ENCODE data around the gene MEG3. TPM values are rescaled to one million over a fixed set of nuclear protein-coding genes. Genes with fewer than 3 reads are reported as not detected.

MEG3 gene
- total RNA-seq (24.0 TPM), polyA plus RNA-seq (ENCODE audit: insufficient read depth, low read depth, low replicate concordance) (29.6 TPM)
- long read RNA-seq, donor 1, full-length matches to known transcripts, result 45 of 67 reads
- long read RNA-seq, donor 1, partial matches to known transcripts, result 22 of 67 reads
- long read RNA-seq, donor 1, other reads (novel, unspliced or antisense), result 0 of 67 reads
- long read RNA-seq, donor 2, full-length matches to known transcripts, result 40 of 48 reads
- long read RNA-seq, donor 2, partial matches to known transcripts, result 8 of 48 reads
- long read RNA-seq, donor 2, other reads (novel, unspliced or antisense), result 0 of 48 reads
- long read RNA-seq, donor 3, full-length matches to known transcripts, result 40 of 40 reads
- long read RNA-seq, donor 3, partial matches to known transcripts, result 0 of 40 reads
- long read RNA-seq, donor 3, other reads (novel, unspliced or antisense), result 0 of 40 reads
- long read RNA-seq, donor 4, full-length matches to known transcripts, result 33 of 33 reads
- long read RNA-seq, donor 4, partial matches to known transcripts, result 0 of 33 reads
- long read RNA-seq, donor 4, other reads (novel, unspliced or antisense), result 0 of 33 reads
- long read RNA-seq, donor 5, full-length matches to known transcripts, result 3 of 3 reads
- long read RNA-seq, donor 5, partial matches to known transcripts, result 0 of 3 reads
- long read RNA-seq, donor 5, other reads (novel, unspliced or antisense), result 0 of 3 reads
- long read RNA-seq, donor 6, full-length matches to known transcripts, result 9 of 9 reads
- long read RNA-seq, donor 6, partial matches to known transcripts, result 0 of 9 reads
- long read RNA-seq, donor 6, other reads (novel, unspliced or antisense), result 0 of 9 reads
- long read RNA-seq, donor 7, partial matches to known transcripts, result 3 of 7 reads
- long read RNA-seq, donor 7, other reads (novel, unspliced or antisense), result 0 of 7 reads
- long read RNA-seq, donor 8, full-length matches to known transcripts, result 18 of 18 reads
- long read RNA-seq, donor 8, partial matches to known transcripts, result 0 of 18 reads
- long read RNA-seq, donor 8, other reads (novel, unspliced or antisense), result 0 of 18 reads
- long read RNA-seq, donor 9, result 0 reads
- long read RNA-seq, donor 10, full-length matches to known transcripts, result 57 of 66 reads
- long read RNA-seq, donor 10, partial matches to known transcripts, result 9 of 66 reads
- long read RNA-seq, donor 10, other reads (novel, unspliced or antisense), result 0 of 66 reads

DNA sequence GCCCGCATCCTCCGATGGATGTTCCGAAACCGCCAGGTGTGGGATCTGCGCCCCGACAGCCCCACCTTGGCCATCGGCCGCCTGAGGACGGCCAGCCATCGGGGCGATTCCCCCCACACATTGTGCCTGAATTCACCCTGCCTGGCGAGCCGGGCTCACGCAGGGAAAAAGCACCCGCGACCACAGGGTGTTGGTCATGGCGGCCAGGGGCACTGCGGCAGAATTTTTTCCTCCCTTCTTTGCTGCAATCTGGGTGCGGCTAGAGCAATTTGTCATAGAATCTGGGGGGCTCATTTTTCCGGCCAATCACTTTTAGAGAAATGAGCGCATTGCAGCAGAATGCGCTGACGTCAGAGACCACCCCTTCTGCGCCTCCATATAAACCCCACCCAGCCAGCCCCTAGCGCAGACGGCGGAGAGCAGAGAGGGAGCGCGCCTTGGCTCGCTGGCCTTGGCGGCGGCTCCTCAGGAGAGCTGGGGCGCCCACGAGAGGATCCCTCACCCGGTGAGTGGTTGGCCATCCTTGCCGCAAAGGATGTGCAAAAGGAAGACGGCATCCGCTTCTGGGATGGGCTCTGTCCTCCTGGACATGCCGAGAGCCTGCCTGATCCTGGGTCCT, at the start of gene MEG3:
Gene MEG3, plus strand, starts transcription at position 406 of the 619 bp plus-strand sequence.
- TF ChIP-seq, protein P1, sequence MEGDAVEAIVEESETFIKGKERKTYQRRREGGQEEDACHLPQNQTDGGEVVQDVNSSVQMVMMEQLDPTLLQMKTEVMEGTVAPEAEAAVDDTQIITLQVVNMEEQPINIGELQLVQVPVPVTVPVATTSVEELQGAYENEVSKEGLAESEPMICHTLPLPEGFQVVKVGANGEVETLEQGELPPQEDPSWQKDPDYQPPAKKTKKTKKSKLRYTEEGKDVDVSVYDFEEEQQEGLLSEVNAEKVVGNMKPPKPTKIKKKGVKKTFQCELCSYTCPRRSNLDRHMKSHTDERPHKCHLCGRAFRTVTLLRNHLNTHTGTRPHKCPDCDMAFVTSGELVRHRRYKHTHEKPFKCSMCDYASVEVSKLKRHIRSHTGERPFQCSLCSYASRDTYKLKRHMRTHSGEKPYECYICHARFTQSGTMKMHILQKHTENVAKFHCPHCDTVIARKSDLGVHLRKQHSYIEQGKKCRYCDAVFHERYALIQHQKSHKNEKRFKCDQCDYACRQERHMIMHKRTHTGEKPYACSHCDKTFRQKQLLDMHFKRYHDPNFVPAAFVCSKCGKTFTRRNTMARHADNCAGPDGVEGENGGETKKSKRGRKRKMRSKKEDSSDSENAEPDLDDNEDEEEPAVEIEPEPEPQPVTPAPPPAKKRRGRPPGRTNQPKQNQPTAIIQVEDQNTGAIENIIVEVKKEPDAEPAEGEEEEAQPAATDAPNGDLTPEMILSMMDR (IDR thresholded peaks at IDR 0.05; ENCODE audit: borderline replicate concordance, extremely low read depth, insufficient read depth), result no peak
- Histone ChIP-seq H3K36me3 (ENCODE audit: control insufficient read depth in 2 of 3, insufficient read depth in 3 of 3, low read length in 3 of 3) (no peaks in the 10 kb centered on the region), H3K4me3 (ENCODE audit: low read length in 3 of 3) (peak within 1 kb of the TSS; percentile 36 to 51 (median 42)), H3K9ac (ENCODE audit: low read length in 3 of 3) (peak within 1 kb of the TSS in 1 of 3 donors; percentile 17), H3K27me3 (ENCODE audit: control insufficient read depth, insufficient read depth, low read length) (no peaks in the 10 kb centered on the region), H3K4me1 (ENCODE audit: control insufficient read depth in 2 of 3, insufficient read depth in 2 of 3, low read depth in 1 of 3, low read length in 3 of 3) (peaks cover 0 to 2% (median 2%) of the 10 kb centered on the region in 3 donors), H3K27ac (ENCODE audit: low read depth in 2 of 2, low read length in 2 of 2) (no peak within 1 kb of the TSS), H3K9me3 (ENCODE audit: control insufficient read depth in 2 of 3, insufficient read depth in 1 of 3, low read length in 3 of 3) (no peaks in the 10 kb centered on the region)
- FAIRE-seq, result no peak
- peak; percentile 72 to 87 (median 75) for DNase-seq
- intact Hi-C loops (cut with DNase I), result no loop called here

DNA sequence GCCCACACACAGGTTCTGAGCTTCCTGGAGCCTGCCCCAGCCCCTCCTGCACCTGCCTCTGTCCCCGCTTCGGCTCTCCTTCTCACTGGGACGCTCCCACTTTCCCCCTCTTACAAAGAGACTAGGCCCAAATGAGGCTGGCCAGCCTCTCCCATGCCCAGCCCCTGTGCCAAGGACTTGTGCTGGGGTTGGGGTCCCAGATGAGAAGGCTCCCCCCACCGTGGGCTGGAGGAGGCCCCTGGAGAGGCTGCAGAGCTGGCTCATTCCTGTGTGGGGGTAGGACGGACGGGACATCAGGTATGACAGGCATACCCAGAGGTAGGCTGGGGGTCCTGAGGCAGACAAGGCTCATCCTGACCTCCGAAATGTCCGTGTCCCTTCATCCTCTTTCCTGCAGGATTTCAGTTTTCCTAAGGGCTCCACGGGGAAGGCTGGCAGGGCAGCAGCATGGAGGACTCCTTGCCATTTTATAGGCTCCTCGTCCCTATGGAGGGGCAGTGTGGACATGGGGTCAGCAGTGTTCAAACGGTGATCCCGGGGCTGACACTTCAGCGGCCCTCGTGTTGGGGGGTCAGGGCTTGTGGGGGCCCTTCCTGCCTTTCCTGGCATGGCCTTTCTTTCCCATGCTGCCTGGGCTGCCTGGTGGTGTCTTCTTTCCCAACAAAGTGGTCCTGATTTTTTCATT, 49.1 kb upstream of the MEG3 start:
- H3K4me3 ChIP-seq (ENCODE audit: low read length in 3 of 3), result no peak overlapping the region
- H3K4me1 ChIP-seq (ENCODE audit: control insufficient read depth in 2 of 3, insufficient read depth in 2 of 3, low read depth in 1 of 3, low read length in 3 of 3), result no peaks in the 10 kb centered on the region
- peak in 1 of 5 donors; percentile 7 for DNase-seq
- no peak for FAIRE-seq
- H3K9me3 ChIP-seq (ENCODE audit: control insufficient read depth in 2 of 3, insufficient read depth in 1 of 3, low read length in 3 of 3), result no peaks in the 10 kb centered on the region
- no peak overlapping the region for H3K9ac ChIP-seq (ENCODE audit: low read length in 3 of 3)
- H3K36me3 ChIP-seq (ENCODE audit: control insufficient read depth in 2 of 3, insufficient read depth in 3 of 3, low read length in 3 of 3), result no peaks in the 10 kb centered on the region
- TF ChIP-seq, protein P1 (IDR thresholded peaks at IDR 0.05; ENCODE audit: borderline replicate concordance, extremely low read depth, insufficient read depth), result no peak
- no peak overlapping the region for H3K27ac ChIP-seq (ENCODE audit: low read depth in 2 of 2, low read length in 2 of 2)
- intact Hi-C loops (cut with DNase I), result no loop called here
- H3K27me3 ChIP-seq (ENCODE audit: control insufficient read depth, insufficient read depth, low read length), result no peaks in the 10 kb centered on the region

DNA sequence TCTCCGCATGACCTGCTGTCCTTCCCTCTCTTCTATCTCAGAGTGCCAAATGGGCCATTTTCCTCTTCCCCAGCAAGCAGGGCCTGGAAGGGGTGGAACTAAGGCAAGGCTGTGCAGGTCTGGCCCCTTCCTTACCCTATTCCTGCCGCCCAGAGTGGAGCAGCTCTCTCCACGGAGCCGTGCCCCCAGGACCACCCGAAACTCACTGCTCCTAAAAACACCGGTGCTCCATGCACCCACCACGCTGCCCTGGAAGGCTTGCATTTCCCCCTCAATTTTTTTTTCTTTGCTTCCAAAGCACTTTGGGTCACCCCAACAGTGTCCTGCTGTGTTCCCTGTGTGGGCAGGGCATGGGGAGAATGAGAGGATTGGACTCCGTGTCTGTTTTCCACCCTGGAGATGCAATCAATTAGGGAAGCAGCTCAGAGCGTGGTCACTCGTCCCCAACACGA, 48.5 kb upstream of the MEG3 start:
- H3K9me3 ChIP-seq (ENCODE audit: control insufficient read depth in 2 of 3, insufficient read depth in 1 of 3, low read length in 3 of 3), result no peaks in the 10 kb centered on the region
- FAIRE-seq, result no peak

More for the DNA sequence above, 48.5 kb upstream of the MEG3 start:
- Histone ChIP-seq H3K4me3 (ENCODE audit: low read length in 3 of 3) (no peak overlapping the region), H3K27me3 (ENCODE audit: control insufficient read depth, insufficient read depth, low read length) (no peaks in the 10 kb centered on the region), H3K27ac (ENCODE audit: low read depth in 2 of 2, low read length in 2 of 2) (no peak overlapping the region), H3K9ac (ENCODE audit: low read length in 3 of 3) (no peak overlapping the region), H3K4me1 (ENCODE audit: control insufficient read depth in 2 of 3, insufficient read depth in 2 of 3, low read depth in 1 of 3, low read length in 3 of 3) (no peaks in the 10 kb centered on the region), H3K36me3 (ENCODE audit: control insufficient read depth in 2 of 3, insufficient read depth in 3 of 3, low read length in 3 of 3) (no peaks in the 10 kb centered on the region)
- DNase-seq, result no peak
- intact Hi-C loops (cut with DNase I), result no loop called here
- TF ChIP-seq, protein P1 (IDR thresholded peaks at IDR 0.05; ENCODE audit: borderline replicate concordance, extremely low read depth, insufficient read depth), result no peak

Data from kidney (tissue), 22 donors.